ENCODE data around the gene KCNH1. TPM values are rescaled to one million over a fixed set of nuclear protein-coding genes. Genes with fewer than 3 reads are reported as not detected.

Gene KCNH1
- total and polyA plus RNA-seq, 2 experiments from 2014 or later: 0.71 to 1.8 TPM

DNA sequence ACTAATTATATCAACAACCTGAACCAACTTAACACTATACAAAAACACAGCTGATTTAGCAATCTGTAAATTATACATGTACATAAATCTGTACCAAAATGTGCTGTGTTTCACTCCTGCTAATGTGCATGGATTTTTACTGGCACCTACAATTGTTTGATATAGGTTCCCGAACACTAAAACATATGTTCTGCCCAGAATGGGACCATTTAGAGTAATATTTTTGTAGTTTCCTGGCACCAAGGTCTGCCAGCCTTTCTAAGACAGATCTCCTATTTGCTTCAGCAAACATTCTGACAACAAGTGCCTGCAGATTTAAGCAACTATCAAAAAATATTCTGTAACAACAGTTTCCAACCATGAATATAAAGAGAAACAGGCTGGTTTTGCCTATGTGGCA is 4.2 kb downstream of the KCNH1 start:
- H3K36me3 ChIP-seq (ENCODE audit: low read depth): no peaks in the 10 kb centered on the region
- no peak overlapping the region for H3K4me2 ChIP-seq (ENCODE audit: unreplicated experiment)
- H3K27ac ChIP-seq: no peak overlapping the region
- no peak overlapping the region for H3K9ac ChIP-seq
- no peaks in the 10 kb centered on the region for H4K20me1 ChIP-seq (ENCODE audit: insufficient read depth)
- TF ChIP-seq EZH2 (IDR thresholded peaks at IDR 0.05; ENCODE audit: insufficient read depth, poor library complexity, severe bottlenecking): no peak
- DNase-seq: no peak
- in situ Hi-C loops (cut with MboI): loop anchor here (10.0 kb wide), 2 partner anchors 555 to 675 kb away; no protein-coding TSS in a partner anchor
- no peaks in the 10 kb centered on the region for H3F3A ChIP-seq (ENCODE audit: insufficient read depth)
- H3K79me2 ChIP-seq (ENCODE audit: insufficient read depth): no peaks in the 10 kb centered on the region
- H3K4me3 ChIP-seq: no peak overlapping the region
- H3K27me3 ChIP-seq (replicated peaks; ENCODE audit: insufficient read depth): peaks cover 47% of the 10 kb centered on the region
- H3K9me3 ChIP-seq (ENCODE audit: low read depth): no peaks in the 10 kb centered on the region
- no peaks in the 10 kb centered on the region for H3K4me1 ChIP-seq (ENCODE audit: insufficient read depth)
- 4 to 19% methylated on average over 1 of the region's 1 CpG for WGBS, 2 experiments (ENCODE audit: low coverage in 1 of 2, low lambda C conversion rate in 2 of 2, missing lambda C conversion rate in 2 of 2)
- no peak overlapping the region for H2AFZ ChIP-seq
- no peaks in the 10 kb centered on the region for H3K9me2 ChIP-seq (ENCODE audit: insufficient read depth)

DNA sequence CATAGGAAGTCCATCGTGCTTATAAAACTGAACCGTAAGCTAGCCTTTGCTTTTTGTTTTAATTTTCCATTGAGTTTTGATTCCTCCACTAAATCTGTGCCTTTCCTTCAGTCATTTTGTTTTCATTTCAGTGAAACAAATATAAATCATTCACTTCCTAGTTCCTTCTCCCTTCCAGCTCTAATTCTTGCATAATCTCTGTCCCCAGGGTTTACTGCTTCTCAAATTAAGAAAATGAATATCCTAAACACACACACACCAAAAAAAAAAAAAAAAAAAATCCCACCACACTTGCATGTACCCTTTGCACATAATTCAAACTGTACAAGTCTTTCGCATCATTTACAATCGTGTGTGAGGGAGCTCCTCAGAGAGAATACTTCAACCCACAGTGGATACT is 6.8 kb downstream of the KCNH1 start:
- Histone ChIP-seq H3F3A (ENCODE audit: insufficient read depth) (no peaks in the 10 kb centered on the region), H3K9ac (no peak overlapping the region), H3K9me3 (ENCODE audit: low read depth) (no peaks in the 10 kb centered on the region), H3K79me2 (ENCODE audit: insufficient read depth) (no peaks in the 10 kb centered on the region), H3K27me3 (replicated peaks; ENCODE audit: insufficient read depth) (peaks cover 31% of the 10 kb centered on the region), H3K4me3 (no peak overlapping the region), H3K36me3 (ENCODE audit: low read depth) (no peaks in the 10 kb centered on the region), H2AFZ (no peak overlapping the region), H3K27ac (no peak overlapping the region), H3K4me1 (ENCODE audit: insufficient read depth) (no peaks in the 10 kb centered on the region), H4K20me1 (ENCODE audit: insufficient read depth) (no peaks in the 10 kb centered on the region), H3K4me2 (ENCODE audit: unreplicated experiment) (no peak overlapping the region), H3K9me2 (ENCODE audit: insufficient read depth) (no peaks in the 10 kb centered on the region)
- no peak for DNase-seq
- WGBS, 2 experiments (ENCODE audit: low coverage in 1 of 2, low lambda C conversion rate in 2 of 2, missing lambda C conversion rate in 2 of 2): 49 to 50% methylated on average over 4 of the region's 4 CpGs
- in situ Hi-C loops (cut with MboI): no loop called here
- TF ChIP-seq EZH2 (IDR thresholded peaks at IDR 0.05; ENCODE audit: insufficient read depth, poor library complexity, severe bottlenecking): no peak
- no peak for TF ChIP-seq EZH2phosphoT487 (IDR thresholded peaks at IDR 0.05; ENCODE audit: insufficient read depth, low read depth)

DNA sequence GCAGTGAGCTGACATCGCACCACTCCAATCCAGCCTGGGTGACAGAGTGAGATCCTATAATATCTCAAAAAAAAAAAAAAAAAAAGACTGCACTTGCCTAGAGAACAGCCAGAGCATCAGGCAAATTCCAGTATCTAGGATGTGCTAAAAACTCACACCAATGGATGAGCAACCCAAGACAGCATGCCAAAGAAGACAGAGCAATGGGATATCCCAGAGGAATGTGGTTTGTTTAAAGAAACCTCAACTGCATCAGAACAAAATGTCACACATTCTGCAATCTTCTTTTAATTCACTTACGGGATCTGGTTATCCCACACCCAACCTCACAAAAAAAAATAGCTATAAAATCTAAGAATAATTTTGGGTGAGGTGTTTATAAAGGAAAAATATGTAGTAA is 7.3 kb downstream of the KCNH1 start:
- in situ Hi-C loops (cut with MboI): no loop called here
- Histone ChIP-seq H3K4me1 (ENCODE audit: insufficient read depth) (no peaks in the 10 kb centered on the region), H3K79me2 (ENCODE audit: insufficient read depth) (no peaks in the 10 kb centered on the region), H3F3A (ENCODE audit: insufficient read depth) (no peaks in the 10 kb centered on the region), H3K27ac (no peak overlapping the region), H4K20me1 (ENCODE audit: insufficient read depth) (no peaks in the 10 kb centered on the region), H3K9me2 (ENCODE audit: insufficient read depth) (no peaks in the 10 kb centered on the region), H3K4me3 (no peak overlapping the region), H3K9me3 (ENCODE audit: low read depth) (no peaks in the 10 kb centered on the region), H2AFZ (no peak overlapping the region), H3K36me3 (ENCODE audit: low read depth) (no peaks in the 10 kb centered on the region), H3K9ac (no peak overlapping the region), H3K27me3 (replicated peaks; ENCODE audit: insufficient read depth) (peaks cover 26% of the 10 kb centered on the region), H3K4me2 (ENCODE audit: unreplicated experiment) (no peak overlapping the region)
- 54 to 65% methylated on average over 2 of the region's 2 CpGs for WGBS, 2 experiments (ENCODE audit: low coverage in 1 of 2, low lambda C conversion rate in 2 of 2, missing lambda C conversion rate in 2 of 2)
- TF ChIP-seq EZH2 (IDR thresholded peaks at IDR 0.05; ENCODE audit: insufficient read depth, poor library complexity, severe bottlenecking) (no peak), EZH2phosphoT487 (IDR thresholded peaks at IDR 0.05; ENCODE audit: insufficient read depth, low read depth) (no peak)
- peak; percentile 31 for DNase-seq

DNA sequence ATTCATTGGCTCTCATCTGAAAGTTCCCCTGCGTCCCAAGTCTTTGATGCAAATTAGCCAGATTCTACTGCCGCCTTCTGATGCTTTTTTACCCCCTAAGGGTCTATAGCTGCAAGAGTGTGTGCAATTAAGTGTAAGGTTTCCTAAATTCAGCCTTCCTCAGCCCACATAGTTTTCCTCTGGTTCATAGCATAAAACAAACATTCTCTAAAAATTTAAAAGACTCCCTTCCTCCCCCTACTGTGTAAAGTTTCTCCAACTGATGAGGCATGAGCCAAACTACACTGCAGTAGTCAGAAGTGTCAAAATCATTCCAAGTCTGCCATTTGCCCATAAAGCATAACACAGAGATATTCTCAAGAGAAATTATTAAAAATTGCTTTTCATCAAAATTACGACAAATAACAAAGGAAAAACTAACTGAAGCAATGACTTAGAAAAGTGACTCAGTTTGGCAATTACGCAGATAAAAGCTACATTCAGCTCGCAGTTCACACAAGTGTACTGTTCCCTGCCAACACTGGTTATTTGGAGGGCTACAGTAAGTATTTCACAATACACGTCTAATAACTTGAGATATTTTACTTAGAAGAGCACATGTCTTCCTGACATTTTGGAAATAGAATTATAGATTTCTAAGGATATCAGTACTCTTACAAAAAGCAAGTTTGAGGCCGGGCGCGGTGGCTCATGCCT is 15.4 kb downstream of the KCNH1 start:
- 32 to 33% methylated on average over 9 of the region's 9 CpGs for WGBS, 2 experiments (ENCODE audit: low coverage in 1 of 2, low lambda C conversion rate in 2 of 2, missing lambda C conversion rate in 2 of 2)
- DNase-seq: peak; percentile 30
- in situ Hi-C loops (cut with MboI): no loop called here

More for the DNA sequence above, 15.4 kb downstream of the KCNH1 start:
- Histone ChIP-seq H3K4me1 (ENCODE audit: insufficient read depth) (no peaks in the 10 kb centered on the region), H3K27ac (no peak overlapping the region), H2AFZ (no peak overlapping the region), H3K9me2 (ENCODE audit: insufficient read depth) (no peaks in the 10 kb centered on the region), H3K36me3 (ENCODE audit: low read depth) (no peaks in the 10 kb centered on the region), H3F3A (ENCODE audit: insufficient read depth) (no peaks in the 10 kb centered on the region), H3K4me2 (ENCODE audit: unreplicated experiment) (no peak overlapping the region), H3K27me3 (replicated peaks; ENCODE audit: insufficient read depth) (no peaks in the 10 kb centered on the region), H3K9me3 (ENCODE audit: low read depth) (no peaks in the 10 kb centered on the region), H4K20me1 (ENCODE audit: insufficient read depth) (no peaks in the 10 kb centered on the region), H3K9ac (no peak overlapping the region), H3K79me2 (ENCODE audit: insufficient read depth) (no peaks in the 10 kb centered on the region), H3K4me3 (no peak overlapping the region)
- TF ChIP-seq EZH2phosphoT487 (IDR thresholded peaks at IDR 0.05; ENCODE audit: insufficient read depth, low read depth) (no peak), EZH2 (IDR thresholded peaks at IDR 0.05; ENCODE audit: insufficient read depth, poor library complexity, severe bottlenecking) (no peak)

Measured in GM23248 (cell line).